SK-N-SH treated with all-trans-retinoic acid at 6 μM for 48 hours (cell line): ENCODE measurements around the gene PNKD.

Experiments
- ATAC-seq: fragments of 200-7000 bp; cut with Tn5 transposase; 3 replicates; pipeline ENCODE4 v1.9.1; 2020; ENCODE audit warnings: mild to moderate bottlenecking, moderate library complexity
- ARNTL ChIP-seq: fragments of 450-650 bp; formaldehyde crosslinking; IDR thresholded peaks from 2 replicates; pipeline ENCODE4 v1.5.0; 2020; ENCODE audit warnings: low read depth, mild to moderate bottlenecking, moderate library complexity, borderline replicate concordance
- BACH2 ChIP-seq: fragments of 250-450 bp; sonication (Bioruptor Pico); IDR thresholded peaks from 2 replicates; pipeline ENCODE4 v1.9.0; 2021; ENCODE audit warnings: mild to moderate bottlenecking, borderline replicate concordance
- CREB5 ChIP-seq: fragments of 250-450 bp; sonication (Bioruptor Pico); IDR thresholded peaks from 2 replicates; pipeline ENCODE4 v1.5.1; 2020; ENCODE audit warnings: low read depth, mild to moderate bottlenecking, moderate library complexity
- CSDC2 ChIP-seq: fragments of 250-450 bp; sonication (Bioruptor Pico); IDR thresholded peaks from 2 replicates; pipeline ENCODE4 v1.5.0; 2020; ENCODE audit warnings: mild to moderate bottlenecking, moderate library complexity
- CSRNP3 ChIP-seq: fragments of 250-450 bp; sonication (Bioruptor Pico); IDR thresholded peaks from 2 replicates; pipeline ENCODE4 v1.5.1; 2021; ENCODE audit warnings: mild to moderate bottlenecking, moderate library complexity
- ESRRG ChIP-seq: fragments of 250-450 bp; sonication (Bioruptor Pico); IDR thresholded peaks from 2 replicates; pipeline ENCODE4 v1.6.1; 2021; ENCODE audit warnings: mild to moderate bottlenecking
- GLIS3 ChIP-seq: fragments of 250-450 bp; sonication (Bioruptor Pico); IDR thresholded peaks from 2 replicates; pipeline ENCODE4 v1.5.0; 2020; ENCODE audit warnings: mild to moderate bottlenecking, moderate library complexity
- ISL1 ChIP-seq: fragments of 250-450 bp; sonication (Bioruptor Pico); IDR thresholded peaks from 2 replicates; pipeline ENCODE4 v2.1.2; 2022; ENCODE audit warnings: mild to moderate bottlenecking, moderate library complexity
- OSR1 ChIP-seq: fragments of 250-450 bp; sonication (Bioruptor Pico); IDR thresholded peaks from 2 replicates; pipeline ENCODE4 v1.8.0; 2022; ENCODE audit warnings: moderate library complexity, mild to moderate bottlenecking, inconsistent platforms
- PATZ1 ChIP-seq: fragments of 250-450 bp; sonication (Bioruptor Pico); IDR thresholded peaks from 2 replicates; pipeline ENCODE4 v1.8.0; 2020; ENCODE audit warnings: mild to moderate bottlenecking, moderate library complexity, borderline replicate concordance
- POU6F1 ChIP-seq: fragments of 250-450 bp; sonication (Bioruptor Pico); IDR thresholded peaks from 2 replicates; pipeline ENCODE4 v1.8.0; 2021; ENCODE audit warnings: low read depth, mild to moderate bottlenecking, moderate library complexity, borderline replicate concordance
- PPARA ChIP-seq: fragments of 250-450 bp; sonication (Bioruptor Pico); IDR thresholded peaks from 2 replicates; pipeline ENCODE4 v1.5.0; 2020; ENCODE audit warnings: mild to moderate bottlenecking, borderline replicate concordance
- RARB ChIP-seq: fragments of 250-450 bp; sonication (Bioruptor Pico); IDR thresholded peaks from 2 replicates; pipeline ENCODE4 v1.8.0; 2021; ENCODE audit warnings: mild to moderate bottlenecking, moderate library complexity
- SNAI2 ChIP-seq: fragments of 250-450 bp; sonication (Bioruptor Pico); IDR thresholded peaks from 2 replicates; pipeline ENCODE4 v1.5.0; 2020; ENCODE audit warnings: mild to moderate bottlenecking, moderate library complexity
- TCF4 ChIP-seq: fragments of 250-450 bp; sonication (Bioruptor Pico); IDR thresholded peaks from 2 replicates; pipeline ENCODE4 v1.8.0; 2021; ENCODE audit warnings: mild to moderate bottlenecking, moderate library complexity, borderline replicate concordance
- TOX ChIP-seq: fragments of 250-450 bp; sonication (Bioruptor Pico); IDR thresholded peaks from 2 replicates; pipeline ENCODE4 v1.8.0; 2021; ENCODE audit warnings: mild to moderate bottlenecking, moderate library complexity, borderline replicate concordance
- TSHZ2 ChIP-seq: fragments of 250-450 bp; sonication (Bioruptor Pico); IDR thresholded peaks from 2 replicates; pipeline ENCODE4 v1.5.0; 2020; ENCODE audit warnings: mild to moderate bottlenecking, moderate library complexity
- ZC3H10 ChIP-seq: fragments of 250-450 bp; sonication (Bioruptor Pico); IDR thresholded peaks from 2 replicates; pipeline ENCODE4 v1.5.1; 2021; ENCODE audit warnings: mild to moderate bottlenecking, moderate library complexity
- ZFP3 ChIP-seq: fragments of 250-450 bp; sonication (Bioruptor Pico); IDR thresholded peaks from 2 replicates; pipeline ENCODE4 v1.5.0; 2020; ENCODE audit warnings: mild to moderate bottlenecking, moderate library complexity
- ZFP30 ChIP-seq: fragments of 450-650 bp; formaldehyde crosslinking; IDR thresholded peaks from 2 replicates; pipeline ENCODE4 v1.5.0; 2022; ENCODE audit warnings: mild to moderate bottlenecking, moderate library complexity
- ZNF565 ChIP-seq: fragments of 450-650 bp; formaldehyde crosslinking; conservative IDR thresholded peaks from 2 replicates; pipeline ENCODE4 v1.5.0; 2020; ENCODE audit warnings: low read depth, mild to moderate bottlenecking, moderate library complexity
- ZNF70 ChIP-seq: fragments of 450-650 bp; formaldehyde crosslinking; IDR thresholded peaks from 2 replicates; pipeline ENCODE4 v1.5.0; 2020; ENCODE audit warnings: mild to moderate bottlenecking, moderate library complexity
- ZNF8 ChIP-seq: fragments of 450-650 bp; formaldehyde crosslinking; IDR thresholded peaks from 2 replicates; pipeline ENCODE4 v1.5.0; 2020; ENCODE audit warnings: mild to moderate bottlenecking, moderate library complexity

The PNKD gene

GRCh38 chr2:218395090-218395444 lies 124.7 kb downstream of the PNKD start:
- ATAC-seq = no peak
- TF ChIP-seq ZNF8 (CRISPR knock-in tag) = no peak
- TF ChIP-seq PATZ1 (CRISPR knock-in tag) = no peak
- TF ChIP-seq PPARA (CRISPR knock-in tag) = no peak
- no peak for TF ChIP-seq ZFP30 (CRISPR knock-in tag)
- no peak for TF ChIP-seq TSHZ2 (CRISPR knock-in tag)
- no peak for TF ChIP-seq ZC3H10 (CRISPR knock-in tag)
- no peak for TF ChIP-seq RARB
- TF ChIP-seq TCF4 (CRISPR knock-in tag) = no peak
- TF ChIP-seq BACH2 = no peak
- no peak for TF ChIP-seq CREB5 (CRISPR knock-in tag)
- TF ChIP-seq ISL1 = no peak
- TF ChIP-seq ZFP3 (CRISPR knock-in tag) = no peak
- no peak for TF ChIP-seq ESRRG
- TF ChIP-seq GLIS3 = no peak
- TF ChIP-seq CSDC2 (CRISPR knock-in tag) = no peak
- TF ChIP-seq ARNTL (CRISPR knock-in tag) = no peak
- TF ChIP-seq ZNF70 (CRISPR knock-in tag) = no peak

- TF ChIP-seq ARNTL (CRISPR knock-in tag) = no peak
- no peak for TF ChIP-seq ESRRG
- TF ChIP-seq TSHZ2 (CRISPR knock-in tag) = no peak
- no peak for TF ChIP-seq POU6F1 (CRISPR knock-in tag)
- no peak for TF ChIP-seq CREB5 (CRISPR knock-in tag)
- TF ChIP-seq OSR1 (CRISPR knock-in tag) = no peak
- no peak for TF ChIP-seq TCF4 (CRISPR knock-in tag)
- TF ChIP-seq ZFP3 (CRISPR knock-in tag) = no peak
- TF ChIP-seq BACH2 = no peak
- no peak for TF ChIP-seq ZNF70 (CRISPR knock-in tag)
- TF ChIP-seq CSDC2 (CRISPR knock-in tag) = no peak
- no peak for TF ChIP-seq SNAI2
- TF ChIP-seq ZNF8 (CRISPR knock-in tag) = no peak
- no peak for TF ChIP-seq CSRNP3
- no peak for TF ChIP-seq PPARA (CRISPR knock-in tag)
- TF ChIP-seq ZNF565 (CRISPR knock-in tag) = no peak
- TF ChIP-seq GLIS3 = no peak
- TF ChIP-seq PATZ1 (CRISPR knock-in tag) = no peak
- no peak for TF ChIP-seq TOX (CRISPR knock-in tag)
- no peak for TF ChIP-seq RARB
- no peak for ATAC-seq
Measured at GRCh38 chr2:218395456-218395825, 125.1 kb downstream of the PNKD start.
